Mucosa of rectum (tissue), 2 donors: ENCODE results near the gene KNTC1.
A peak's percentile ranks its signal among the peaks of the same experiment; 100 is the strongest.
"Not testable (repeated sequence)": the region's sequence is repeated elsewhere in the genome, so short reads cannot be mapped to it uniquely, and the experiment has no call there.

Experiments
- H3K27ac ChIP-seq, 2 donors: one replicate each; pipeline ENCODE4 v1.7.0; 2013; ENCODE audit warnings: inconsistent platforms in 2 of 2, low read depth in 2 of 2, low read length in 2 of 2
- H3K27me3 ChIP-seq, 2 donors: one replicate each; pipeline ENCODE4 v1.7.0; 2013; ENCODE audit warnings: low read length in 2 of 2; ENCODE audit not compliant: control insufficient read depth in 2 of 2, insufficient read depth in 2 of 2
- H3K36me3 ChIP-seq, 2 donors: one replicate each; pipeline ENCODE4 v1.7.0; 2013; ENCODE audit warnings: low read length in 2 of 2; ENCODE audit not compliant: control insufficient read depth in 2 of 2, insufficient read depth in 2 of 2
- H3K4me1 ChIP-seq, 2 donors: one replicate each; pipeline ENCODE4 v1.7.0; 2013; ENCODE audit warnings: low read length in 2 of 2, mild to moderate bottlenecking in 1 of 2; ENCODE audit not compliant: control insufficient read depth in 2 of 2, insufficient read depth in 2 of 2
- H3K4me3 ChIP-seq, 2 donors: one replicate each; pipeline ENCODE4 v1.7.0; 2013; ENCODE audit warnings: low read length in 2 of 2
- H3K9ac ChIP-seq, 2 donors: one replicate each; pipeline ENCODE4 v1.7.0; 2013; ENCODE audit warnings: low read length in 2 of 2, low read depth in 1 of 2, mild to moderate bottlenecking in 1 of 2
- H3K9me3 ChIP-seq, 2 donors: one replicate each; pipeline ENCODE4 v1.7.0; 2013; ENCODE audit warnings: low read length in 2 of 2; ENCODE audit not compliant: control insufficient read depth in 2 of 2
- donor health status: healthy.
- donor health status: Normal muscosa, but diverticular disease.

The KNTC1 gene

DNA sequence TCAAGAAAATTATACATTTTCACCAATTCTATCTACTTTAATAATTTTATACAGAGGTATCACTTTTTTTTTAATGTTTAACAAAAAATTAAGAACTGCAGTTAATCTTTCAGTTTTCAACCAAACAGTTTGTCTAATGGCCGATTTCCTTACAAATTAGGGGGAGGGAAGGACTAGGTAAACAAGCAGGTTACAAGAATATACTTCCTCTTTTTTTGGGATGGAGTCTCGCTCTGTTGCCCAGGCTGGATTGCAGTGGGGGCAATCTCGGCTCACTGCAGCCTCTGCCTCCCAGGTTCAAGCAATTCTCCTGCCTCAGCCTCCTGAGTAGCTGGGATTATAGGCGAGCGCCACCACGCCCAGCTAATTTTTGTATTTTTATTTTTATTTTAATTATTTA lies 33.8 kb upstream of the KNTC1 start:
- H3K27ac ChIP-seq, H3K4me3 ChIP-seq, H3K9ac ChIP-seq, H3K27me3 ChIP-seq, H3K9me3 ChIP-seq, H3K4me1 ChIP-seq: not testable (repeated sequence)
- peaks cover 32 to 42% of the 10 kb centered on the region in 2 donors for H3K36me3 ChIP-seq

DNA sequence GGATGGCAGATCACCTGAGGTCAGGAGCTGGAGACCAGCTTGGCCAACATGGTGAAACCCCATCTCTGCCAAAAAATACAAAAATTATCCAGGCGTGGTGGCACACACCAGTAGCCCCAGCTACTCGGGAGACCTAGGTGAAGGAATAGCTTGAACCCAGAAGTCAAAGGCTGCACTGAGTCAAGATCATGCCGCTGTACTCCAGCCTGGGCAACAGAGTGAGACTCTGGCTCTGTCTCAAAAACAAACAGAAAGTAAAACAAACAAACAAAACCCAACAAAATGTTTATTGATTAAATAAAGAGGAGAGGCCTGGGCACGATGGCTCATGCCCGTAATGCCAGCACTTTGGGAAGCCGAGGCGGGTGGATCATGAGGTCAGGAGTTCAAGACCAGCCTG lies 31.8 kb upstream of the KNTC1 start:
- H3K36me3 ChIP-seq: peaks cover 17 to 28% of the 10 kb centered on the region in 2 donors

DNA sequence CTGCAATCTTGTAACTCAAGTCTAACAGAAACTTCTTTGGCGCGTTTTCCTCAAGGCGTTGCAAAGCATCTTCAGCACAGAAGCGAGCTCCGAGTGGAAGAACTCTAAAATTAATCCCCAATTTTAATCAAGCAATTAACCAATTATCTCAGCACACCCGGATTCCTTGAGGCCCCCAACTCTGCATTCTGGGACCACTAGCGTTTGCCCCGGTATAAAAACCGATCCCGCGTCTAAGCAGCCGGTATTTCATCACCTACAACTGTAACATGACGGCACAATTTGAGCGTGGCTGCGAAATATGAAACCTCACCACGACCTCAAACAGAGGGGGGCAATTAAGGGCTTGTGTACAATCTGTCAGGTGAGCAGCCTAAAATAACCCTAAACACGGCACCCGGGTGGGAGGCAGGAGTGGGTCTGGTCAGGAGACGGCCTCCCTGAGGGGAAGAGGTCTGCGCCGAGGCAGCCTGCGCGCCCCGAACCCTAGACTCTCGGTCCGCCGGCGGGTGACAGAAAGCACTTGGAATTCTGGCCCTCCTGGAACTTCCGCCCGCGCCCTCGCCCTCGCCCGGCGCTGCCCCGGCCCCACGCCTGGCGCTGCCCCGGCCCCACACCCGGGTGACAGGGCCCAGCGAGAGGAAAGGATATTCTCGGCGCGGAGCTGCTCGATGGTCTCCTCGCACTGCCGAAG lies 26.9 kb upstream of the KNTC1 start:
- Histone ChIP-seq H3K36me3 (peaks cover 16 to 26% of the 10 kb centered on the region in 2 donors), H3K27ac (peak overlapping the region; percentile 98 to 99), H3K4me1 (peaks cover 5 to 8% of the 10 kb centered on the region in 2 donors), H3K9ac (peak overlapping the region; percentile 93 to 96), H3K4me3 (peak overlapping the region; percentile 84 to 87), H3K27me3 (no peaks in the 10 kb centered on the region), H3K9me3 (no peaks in the 10 kb centered on the region)

More for the DNA sequence above, 31.8 kb upstream of the KNTC1 start:
- H3K9ac ChIP-seq: no peak overlapping the region
- no peak overlapping the region for H3K4me3 ChIP-seq
- no peaks in the 10 kb centered on the region for H3K27me3 ChIP-seq
- no peaks in the 10 kb centered on the region for H3K9me3 ChIP-seq
- H3K27ac ChIP-seq: no peak overlapping the region
- peaks cover 5 to 8% of the 10 kb centered on the region in 2 donors for H3K4me1 ChIP-seq

DNA sequence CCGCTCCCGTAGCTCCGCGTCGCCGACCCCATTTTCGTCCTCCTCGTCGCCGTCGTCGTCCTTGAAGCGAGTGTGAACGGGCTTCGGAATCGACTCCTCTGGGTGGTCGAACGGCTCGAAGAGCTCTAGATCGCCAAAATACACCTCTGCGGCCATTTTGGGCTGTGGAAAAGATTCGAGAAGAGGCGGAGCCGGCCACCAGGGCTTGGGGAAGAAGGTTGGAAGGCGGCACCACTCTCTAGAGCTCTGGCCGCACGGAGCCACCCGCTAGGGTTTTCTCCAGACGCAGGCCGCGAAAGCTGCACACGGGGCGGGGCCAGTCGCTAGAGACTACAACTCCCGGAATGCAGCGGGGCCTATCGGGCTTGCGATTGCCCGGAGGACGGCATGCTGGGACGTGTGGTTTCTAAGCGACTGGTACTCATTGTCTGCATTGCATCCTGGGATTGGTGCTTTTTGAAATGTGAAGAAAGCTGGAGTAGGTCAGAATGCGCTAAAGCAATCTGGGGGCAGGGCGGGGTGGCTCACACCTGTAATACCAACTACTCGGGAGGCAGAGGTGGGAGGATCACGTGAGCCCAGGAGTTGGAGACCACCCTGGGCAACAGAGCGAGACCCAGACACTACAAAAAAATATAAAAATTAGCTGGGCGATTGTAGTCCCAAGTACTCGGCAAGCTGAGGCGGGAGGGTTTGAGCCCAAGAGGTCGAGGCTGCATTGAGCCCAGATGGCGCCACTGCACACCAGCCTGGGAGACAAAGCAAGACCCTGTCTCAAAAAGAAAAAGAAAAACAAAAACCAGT lies 26.2 kb upstream of the KNTC1 start, which contains the start of gene ZCCHC8:
Gene ZCCHC8, minus strand, starts transcription at position 248 of the 804 bp plus-strand sequence. Its CDS starts 92 bp downstream, at position 156.
- H3K9ac ChIP-seq: peak within 1 kb of the TSS; percentile 93 to 96
- H3K4me1 ChIP-seq: peaks cover 5 to 8% of the 10 kb centered on the region in 2 donors
- peak within 1 kb of the TSS; percentile 98 to 99 for H3K27ac ChIP-seq
- no peaks in the 10 kb centered on the region for H3K27me3 ChIP-seq
- peak within 1 kb of the TSS; percentile 84 to 87 for H3K4me3 ChIP-seq
- H3K36me3 ChIP-seq: peaks cover 23 to 30% of the 10 kb centered on the region in 2 donors
- no peaks in the 10 kb centered on the region for H3K9me3 ChIP-seq

- Histone ChIP-seq H3K27me3 (no peaks in the 10 kb centered on the region), H3K9me3 (no peaks in the 10 kb centered on the region), H3K27ac (peak overlapping the region; percentile 98 to 99), H3K4me3 (peak overlapping the region; percentile 84 to 87), H3K36me3 (peaks cover 28 to 37% of the 10 kb centered on the region in 2 donors), H3K9ac (peak overlapping the region in 1 of 2 donors; percentile 7), H3K4me1 (peaks cover 5 to 8% of the 10 kb centered on the region in 2 donors)
Observed at GRCh38 chr12:122501489-122501989, 25.5 kb upstream of the KNTC1 start.

DNA sequence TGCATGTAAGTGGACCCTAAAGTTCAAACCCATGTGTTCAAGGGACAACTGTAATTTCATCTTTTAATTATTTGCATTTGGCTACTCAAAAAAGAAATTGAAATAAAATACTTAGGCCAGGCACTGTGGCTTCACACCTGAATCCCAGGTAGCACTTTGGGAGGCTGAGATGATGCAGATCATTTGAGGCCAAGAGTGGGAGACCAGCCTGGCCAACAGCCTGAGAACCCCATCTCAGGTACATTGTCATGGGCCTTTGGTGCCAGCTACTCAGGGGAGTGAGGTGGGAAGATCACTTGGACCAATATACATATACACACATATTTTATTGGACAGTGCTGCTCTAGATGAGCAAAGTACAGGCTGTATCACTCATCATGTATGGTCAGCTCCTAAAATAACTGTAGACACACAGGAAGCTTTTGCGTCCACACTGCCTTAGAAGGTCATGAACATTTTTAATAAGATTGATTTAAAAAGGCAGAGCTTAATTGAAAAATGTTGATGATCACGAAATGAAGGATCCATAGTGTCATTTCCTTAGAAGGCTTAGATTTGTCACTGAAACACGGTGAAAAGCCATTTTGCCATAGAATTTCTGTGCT lies 23.8 kb upstream of the KNTC1 start:
- H3K36me3 ChIP-seq: peaks cover 44 to 54% of the 10 kb centered on the region in 2 donors
- H3K9ac ChIP-seq: no peak overlapping the region
- no peaks in the 10 kb centered on the region for H3K9me3 ChIP-seq

GRCh38 chr12:122503783-122504590 lies 23.1 kb upstream of the KNTC1 start:
- H3K9ac ChIP-seq: no peak overlapping the region
- no peak overlapping the region for H3K27ac ChIP-seq
- peaks cover 51 to 61% of the 10 kb centered on the region in 2 donors for H3K36me3 ChIP-seq
- no peaks in the 10 kb centered on the region for H3K27me3 ChIP-seq
- no peak overlapping the region for H3K4me3 ChIP-seq
- H3K4me1 ChIP-seq: peaks cover 3 to 5% of the 10 kb centered on the region in 2 donors
- no peaks in the 10 kb centered on the region for H3K9me3 ChIP-seq

More for the DNA sequence above, 23.8 kb upstream of the KNTC1 start:
- Histone ChIP-seq H3K4me1 (peaks cover 5 to 8% of the 10 kb centered on the region in 2 donors), H3K27ac (no peak overlapping the region), H3K4me3 (no peak overlapping the region), H3K27me3 (no peaks in the 10 kb centered on the region)

GRCh38 chr12:122505419-122506051 lies 21.5 kb upstream of the KNTC1 start:
- peaks cover 62 to 77% of the 10 kb centered on the region in 2 donors for H3K36me3 ChIP-seq

DNA sequence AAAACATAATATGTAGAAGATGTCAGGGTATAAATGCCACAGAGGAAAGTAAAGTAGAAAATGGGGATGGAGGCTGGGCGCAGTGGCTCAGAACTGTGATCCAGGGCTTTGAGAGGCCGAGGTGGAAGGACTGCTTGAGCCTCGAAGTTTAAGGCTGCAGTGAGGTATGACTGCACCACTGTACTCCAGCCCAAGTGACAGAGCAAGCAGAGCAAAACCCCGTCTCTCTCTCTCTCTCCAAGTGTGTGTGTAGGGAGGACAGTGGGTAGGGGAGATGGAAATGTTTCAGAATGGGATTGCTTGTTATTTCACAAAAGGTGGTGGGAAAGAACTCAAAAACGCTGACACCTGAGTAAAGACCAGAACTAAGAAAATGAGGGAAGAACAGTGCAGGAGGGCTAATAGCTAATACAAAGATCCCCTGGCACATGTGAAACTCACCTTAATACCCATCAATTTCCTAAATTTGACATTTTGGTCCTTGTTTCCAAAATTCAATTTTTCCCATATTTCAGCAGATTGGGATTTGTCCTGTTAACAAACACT lies 20.6 kb upstream of the KNTC1 start:
- Histone ChIP-seq H3K4me1 (no peaks in the 10 kb centered on the region), H3K27me3 (no peaks in the 10 kb centered on the region), H3K9ac (no peak overlapping the region), H3K9me3 (no peaks in the 10 kb centered on the region), H3K36me3 (peaks cover 70 to 86% of the 10 kb centered on the region in 2 donors), H3K27ac (no peak overlapping the region), H3K4me3 (no peak overlapping the region)

More at GRCh38 chr12:122505419-122506051, 21.5 kb upstream of the KNTC1 start:
- H3K27ac ChIP-seq: no peak overlapping the region
- no peaks in the 10 kb centered on the region for H3K4me1 ChIP-seq
- no peak overlapping the region for H3K9ac ChIP-seq
- no peaks in the 10 kb centered on the region for H3K9me3 ChIP-seq
- H3K27me3 ChIP-seq: no peaks in the 10 kb centered on the region
- H3K4me3 ChIP-seq: no peak overlapping the region
